GM23338 (cell line): ENCODE results near the gene ALDH2.

Experiments used
- CREB1 ChIP-seq: fragments of 250-450 bp; sonication (Bioruptor Pico); IDR thresholded peaks from 2 replicates; pipeline ENCODE4 v1.5.0; 2020; ENCODE audit warnings: low read depth, mild to moderate bottlenecking, moderate library complexity
- EZH2 ChIP-seq: fragments of 200-600 bp; sonication (generic); IDR thresholded peaks from one replicate; pipeline ENCODE4 v1.8.0; 2017; ENCODE audit warnings: antibody characterized with exemption, mild to moderate bottlenecking, low read depth; ENCODE audit not compliant: unreplicated experiment
- EZH2phosphoT487 ChIP-seq: fragments of 200-600 bp; sonication (generic); IDR thresholded peaks from one replicate; pipeline ENCODE4 v1.8.1; 2018; ENCODE audit warnings: antibody characterized with exemption; ENCODE audit not compliant: unreplicated experiment
- JUNB ChIP-seq: IDR thresholded peaks from one replicate; pipeline ENCODE4 v1.6.1; 2016; ENCODE audit warnings: antibody characterized with exemption; ENCODE audit not compliant: unreplicated experiment
- NANOG ChIP-seq: IDR thresholded peaks from 2 replicates; pipeline ENCODE4 v1.6.1; 2016; ENCODE audit warnings: antibody characterized with exemption, borderline replicate concordance
- POLR2AphosphoS5 ChIP-seq: IDR thresholded peaks from 2 replicates; pipeline ENCODE4 v1.6.1; 2016; ENCODE audit warnings: antibody characterized with exemption, low read depth
- ZNF114 ChIP-seq: fragments of 250-450 bp; sonication (Bioruptor Pico); IDR thresholded peaks from 2 replicates; pipeline ENCODE4 v1.5.0; 2020; ENCODE audit warnings: mild to moderate bottlenecking, moderate library complexity
- ZNF331 ChIP-seq: fragments of 250-450 bp; sonication (Bioruptor Pico); IDR thresholded peaks from 2 replicates; pipeline ENCODE4 v1.5.0; 2020; ENCODE audit warnings: low read depth, mild to moderate bottlenecking, moderate library complexity
- ZNF462 ChIP-seq: fragments of 250-450 bp; sonication (Bioruptor Pico); IDR thresholded peaks from 2 replicates; pipeline ENCODE4 v1.5.0; 2020; ENCODE audit warnings: mild to moderate bottlenecking, moderate library complexity
- TF ChIP-seq, protein P1 (sequence below), 2 experiments: fragments of 200-600 bp in 1 of 2; sonication (generic) in 1 of 2; conservative IDR thresholded peaks; 2 replicates each; pipeline versions ENCODE4 v1.5.1 to v1.6.1; 2016 to 2017; ENCODE audit warnings: antibody characterized with exemption in 2 of 2, low read depth in 2 of 2, mild to moderate bottlenecking in 2 of 2, moderate library complexity in 1 of 2
- TF ChIP-seq, protein P2 (sequence below): IDR thresholded peaks from one replicate; pipeline ENCODE4 v1.6.1; 2018; ENCODE audit warnings: antibody characterized with exemption; ENCODE audit not compliant: unreplicated experiment
- TF ChIP-seq, protein P3 (sequence below): IDR thresholded peaks from 2 replicates; pipeline ENCODE4 v1.6.1; 2016; ENCODE audit warnings: antibody characterized with exemption

DNA sequence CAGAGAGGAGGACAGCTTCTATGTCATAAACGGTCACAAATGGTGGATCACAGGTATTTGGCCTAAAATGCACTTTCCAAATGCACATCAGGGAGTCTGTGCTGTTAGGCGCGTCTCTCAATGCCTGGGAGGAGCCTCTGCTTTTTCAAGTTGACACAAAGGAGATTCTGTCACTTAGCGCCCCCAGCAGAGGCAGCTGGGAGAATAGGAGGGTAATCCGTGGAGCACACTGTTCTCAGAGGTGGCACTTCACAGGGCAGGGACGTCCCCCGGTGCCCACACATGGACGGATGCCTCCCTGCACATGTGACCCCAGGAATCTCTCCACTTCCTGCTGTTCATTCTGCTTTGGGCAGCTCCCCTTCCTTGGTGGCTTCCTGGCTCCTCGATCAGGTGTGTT, 19.4 kb upstream of the ALDH2 start:
- TF ChIP-seq ZNF331 (CRISPR knock-in tag), result no peak
- TF ChIP-seq, protein P1, sequence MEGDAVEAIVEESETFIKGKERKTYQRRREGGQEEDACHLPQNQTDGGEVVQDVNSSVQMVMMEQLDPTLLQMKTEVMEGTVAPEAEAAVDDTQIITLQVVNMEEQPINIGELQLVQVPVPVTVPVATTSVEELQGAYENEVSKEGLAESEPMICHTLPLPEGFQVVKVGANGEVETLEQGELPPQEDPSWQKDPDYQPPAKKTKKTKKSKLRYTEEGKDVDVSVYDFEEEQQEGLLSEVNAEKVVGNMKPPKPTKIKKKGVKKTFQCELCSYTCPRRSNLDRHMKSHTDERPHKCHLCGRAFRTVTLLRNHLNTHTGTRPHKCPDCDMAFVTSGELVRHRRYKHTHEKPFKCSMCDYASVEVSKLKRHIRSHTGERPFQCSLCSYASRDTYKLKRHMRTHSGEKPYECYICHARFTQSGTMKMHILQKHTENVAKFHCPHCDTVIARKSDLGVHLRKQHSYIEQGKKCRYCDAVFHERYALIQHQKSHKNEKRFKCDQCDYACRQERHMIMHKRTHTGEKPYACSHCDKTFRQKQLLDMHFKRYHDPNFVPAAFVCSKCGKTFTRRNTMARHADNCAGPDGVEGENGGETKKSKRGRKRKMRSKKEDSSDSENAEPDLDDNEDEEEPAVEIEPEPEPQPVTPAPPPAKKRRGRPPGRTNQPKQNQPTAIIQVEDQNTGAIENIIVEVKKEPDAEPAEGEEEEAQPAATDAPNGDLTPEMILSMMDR (conservative IDR thresholded peaks at IDR 0.05; ENCODE audit: low read depth in 2 of 2), result peak in 1 of 2 experiments; percentile 21; a peak in 2 of 4 replicates
- TF ChIP-seq EZH2, result no peak
- no peak for TF ChIP-seq POLR2AphosphoS5
- TF ChIP-seq EZH2phosphoT487, result no peak
- TF ChIP-seq CREB1, result no peak
- TF ChIP-seq NANOG, result no peak
- TF ChIP-seq, protein P2, sequence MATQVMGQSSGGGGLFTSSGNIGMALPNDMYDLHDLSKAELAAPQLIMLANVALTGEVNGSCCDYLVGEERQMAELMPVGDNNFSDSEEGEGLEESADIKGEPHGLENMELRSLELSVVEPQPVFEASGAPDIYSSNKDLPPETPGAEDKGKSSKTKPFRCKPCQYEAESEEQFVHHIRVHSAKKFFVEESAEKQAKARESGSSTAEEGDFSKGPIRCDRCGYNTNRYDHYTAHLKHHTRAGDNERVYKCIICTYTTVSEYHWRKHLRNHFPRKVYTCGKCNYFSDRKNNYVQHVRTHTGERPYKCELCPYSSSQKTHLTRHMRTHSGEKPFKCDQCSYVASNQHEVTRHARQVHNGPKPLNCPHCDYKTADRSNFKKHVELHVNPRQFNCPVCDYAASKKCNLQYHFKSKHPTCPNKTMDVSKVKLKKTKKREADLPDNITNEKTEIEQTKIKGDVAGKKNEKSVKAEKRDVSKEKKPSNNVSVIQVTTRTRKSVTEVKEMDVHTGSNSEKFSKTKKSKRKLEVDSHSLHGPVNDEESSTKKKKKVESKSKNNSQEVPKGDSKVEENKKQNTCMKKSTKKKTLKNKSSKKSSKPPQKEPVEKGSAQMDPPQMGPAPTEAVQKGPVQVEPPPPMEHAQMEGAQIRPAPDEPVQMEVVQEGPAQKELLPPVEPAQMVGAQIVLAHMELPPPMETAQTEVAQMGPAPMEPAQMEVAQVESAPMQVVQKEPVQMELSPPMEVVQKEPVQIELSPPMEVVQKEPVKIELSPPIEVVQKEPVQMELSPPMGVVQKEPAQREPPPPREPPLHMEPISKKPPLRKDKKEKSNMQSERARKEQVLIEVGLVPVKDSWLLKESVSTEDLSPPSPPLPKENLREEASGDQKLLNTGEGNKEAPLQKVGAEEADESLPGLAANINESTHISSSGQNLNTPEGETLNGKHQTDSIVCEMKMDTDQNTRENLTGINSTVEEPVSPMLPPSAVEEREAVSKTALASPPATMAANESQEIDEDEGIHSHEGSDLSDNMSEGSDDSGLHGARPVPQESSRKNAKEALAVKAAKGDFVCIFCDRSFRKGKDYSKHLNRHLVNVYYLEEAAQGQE, result no peak
- TF ChIP-seq, protein P3, sequence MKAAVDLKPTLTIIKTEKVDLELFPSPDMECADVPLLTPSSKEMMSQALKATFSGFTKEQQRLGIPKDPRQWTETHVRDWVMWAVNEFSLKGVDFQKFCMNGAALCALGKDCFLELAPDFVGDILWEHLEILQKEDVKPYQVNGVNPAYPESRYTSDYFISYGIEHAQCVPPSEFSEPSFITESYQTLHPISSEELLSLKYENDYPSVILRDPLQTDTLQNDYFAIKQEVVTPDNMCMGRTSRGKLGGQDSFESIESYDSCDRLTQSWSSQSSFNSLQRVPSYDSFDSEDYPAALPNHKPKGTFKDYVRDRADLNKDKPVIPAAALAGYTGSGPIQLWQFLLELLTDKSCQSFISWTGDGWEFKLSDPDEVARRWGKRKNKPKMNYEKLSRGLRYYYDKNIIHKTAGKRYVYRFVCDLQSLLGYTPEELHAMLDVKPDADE, result no peak
- TF ChIP-seq ZNF462 (CRISPR knock-in tag), result no peak
- TF ChIP-seq JUNB, result no peak
- TF ChIP-seq ZNF114, result no peak
